ENCODE measurements around the gene DYDC2. TPM values are rescaled to one million over a fixed set of nuclear protein-coding genes. Genes with fewer than 3 reads are reported as not detected.

DYDC2 gene
- total RNA-seq, 1 experiment from 2014 or later: 2.8 TPM

GRCh38 chr10:80409121-80409520 is 52.5 kb downstream of the DYDC2 start:
- Mint-ChIP-seq H3K9me3 (no peaks in the 10 kb centered on the region), H3K36me3 (ENCODE audit: insufficient read depth in 1 of 3, low read depth in 3 of 3) (peaks cover 2 to 15% (median 3%) of the 10 kb centered on the region in 3 experiments; a peak in 3 of 7 replicates), H3K27me3 (ENCODE audit: low read depth) (peaks cover 34% of the 10 kb centered on the region), H3K27ac (no peak overlapping the region), H3K4me3 (peak overlapping the region; percentile 79 to 88), H3K4me1 (peaks cover 39 to 52% of the 10 kb centered on the region in 2 experiments)
- peaks cover 4% of the 10 kb centered on the region; the same call in 1 of the 2 replicates for H3K27me3 ChIP-seq (ENCODE audit: insufficient read depth, low read length)
- no peak overlapping the region for H3K56ac ChIP-seq (ENCODE audit: insufficient read length, low read depth, low read length)
- no peaks in the 10 kb centered on the region for H3K79me2 ChIP-seq (ENCODE audit: insufficient read depth, low read length)
- no peak overlapping the region for H2AK5ac ChIP-seq (ENCODE audit: insufficient read length, low read length)
- no peaks in the 10 kb centered on the region for H3K4me1 ChIP-seq (ENCODE audit: insufficient read depth, low read length)
- no peak overlapping the region for H2BK12ac ChIP-seq (ENCODE audit: insufficient read length, low read depth, low read length)
- H3K23ac ChIP-seq (ENCODE audit: insufficient read length, low read depth, low read length): no peak overlapping the region
- no peak overlapping the region for H3T11ph ChIP-seq (ENCODE audit: low read length)
- no peak overlapping the region for H2BK120ac ChIP-seq (ENCODE audit: low read depth, low read length, poor library complexity, severe bottlenecking)
- H2BK15ac ChIP-seq (ENCODE audit: low read depth, low read length): no peak overlapping the region
- WGBS (ENCODE audit: extremely low coverage, insufficient read length, low lambda C conversion rate): no CpG with 5 or more reads among the region's 12 CpGs
- no peak overlapping the region for H4K8ac ChIP-seq (replicated peaks; ENCODE audit: insufficient read length, low read depth, low read length)
- H3K9me3 ChIP-seq (ENCODE audit: control insufficient read depth, low read depth, low read length): no peaks in the 10 kb centered on the region
- no peaks in the 10 kb centered on the region for H3K79me1 ChIP-seq (ENCODE audit: insufficient read depth, low read depth, low read length, poor library complexity, severe bottlenecking)
- no peak overlapping the region for H4K5ac ChIP-seq (ENCODE audit: insufficient read length, low read depth, low read length)
- no peak overlapping the region for H3K4ac ChIP-seq (ENCODE audit: low read depth, low read length)
- H4K91ac ChIP-seq (ENCODE audit: insufficient read length, low read depth, low read length): no peak overlapping the region
- no peak overlapping the region for H2AFZ ChIP-seq (ENCODE audit: low read length)
- no peak overlapping the region for H2BK20ac ChIP-seq (ENCODE audit: low read depth, low read length, poor library complexity, severe bottlenecking)
- H4K20me1 ChIP-seq (ENCODE audit: control insufficient read depth, insufficient read depth, insufficient read length): no peaks in the 10 kb centered on the region
- peak overlapping the region; percentile 57 for H3K4me2 ChIP-seq (ENCODE audit: insufficient read depth, insufficient read length, low read length)
- no peak overlapping the region for H3K14ac ChIP-seq (ENCODE audit: insufficient read depth, low read length)
- H3K9ac ChIP-seq (ENCODE audit: extremely low read depth, insufficient read length, low read length): peak overlapping the region; percentile 36
- no peak overlapping the region for H3K18ac ChIP-seq (ENCODE audit: insufficient read length, low read depth, low read length)
- no peak overlapping the region for H2BK5ac ChIP-seq (ENCODE audit: insufficient read length, low read length)
- H3K23me2 ChIP-seq (ENCODE audit: insufficient read length, low read depth, low read length, poor library complexity, severe bottlenecking): peaks cover 8% of the 10 kb centered on the region
- TF ChIP-seq CTCF (conservative IDR thresholded peaks at IDR 0.05): no peak
- no peak overlapping the region for H3K27ac ChIP-seq (ENCODE audit: insufficient read length, low read depth, low read length)
- DNase-seq: no peak
